Measurements from ENCODE around the gene IDH1. TPM values are rescaled to one million over a fixed set of nuclear protein-coding genes. Genes with fewer than 3 reads are reported as not detected.

IDH1 gene
- polyA plus RNA-seq, 2 of the 4 experiments (the other 2 are of a cell fraction) = 180 to 346 TPM

DNA sequence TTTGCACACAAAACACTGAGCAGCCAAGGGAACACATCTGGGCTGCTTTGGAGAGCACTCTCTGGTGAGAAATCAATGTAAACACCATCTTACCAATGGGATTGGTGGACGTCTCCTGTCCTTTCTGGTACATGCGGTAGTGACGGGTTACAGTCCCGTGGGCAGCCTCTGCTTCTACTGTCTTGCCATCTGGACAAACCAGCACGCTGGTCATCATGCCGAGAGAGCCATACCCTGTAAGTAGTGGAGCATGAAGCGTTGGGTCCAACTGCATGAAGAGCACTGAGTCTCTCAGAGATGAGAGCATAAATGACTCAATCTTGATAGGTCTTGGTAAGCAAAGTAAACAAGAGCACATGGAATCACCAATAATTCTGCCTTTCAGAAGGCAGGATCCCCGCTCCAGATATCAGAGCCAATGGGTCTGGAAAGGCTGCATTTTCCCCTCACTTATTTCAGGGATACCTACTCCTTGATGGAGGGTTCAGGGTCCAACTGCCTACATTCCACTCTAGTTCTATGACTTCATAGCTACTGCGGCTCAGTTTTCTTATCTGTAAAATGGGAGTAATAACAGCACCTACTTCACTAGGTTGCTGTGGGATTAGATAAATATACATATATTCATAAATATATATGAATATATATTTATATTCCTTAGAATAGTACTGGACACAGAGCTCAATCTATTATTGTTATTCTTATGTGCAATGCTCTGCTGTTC, 14.9 kb downstream of the IDH1 start:
- no peak overlapping the region for H3K4me2 ChIP-seq
- DNase-seq (ENCODE audit: low read depth in 1 of 2, low spot score in 1 of 2) (no peak), ATAC-seq (no peak), FAIRE-seq (no peak)
- no peak overlapping the region for H3K27ac ChIP-seq
- no peak for TF ChIP-seq TP53 (CRISPR knock-in tag; IDR thresholded peaks at IDR 0.05)
- no peak for TF ChIP-seq JUN (IDR thresholded peaks at IDR 0.05)
- no peak for TF ChIP-seq MAFK (IDR thresholded peaks at IDR 0.05; ENCODE audit: partially characterized antibody)
- no peak for TF ChIP-seq EHMT2 (IDR thresholded peaks at IDR 0.05; ENCODE audit: low read depth)
- TF ChIP-seq RNF2 (IDR thresholded peaks at IDR 0.05; ENCODE audit: borderline replicate concordance, low read depth) = no peak
- TF ChIP-seq RFX5 (IDR thresholded peaks at IDR 0.05) = no peak
- TF ChIP-seq CBX8 (IDR thresholded peaks at IDR 0.05) = no peak
- TF ChIP-seq KDM5A (IDR thresholded peaks at IDR 0.05) = no peak
- TF ChIP-seq EP300 (IDR thresholded peaks at IDR 0.05) = no peak
- TF ChIP-seq NR3C1 (IDR thresholded peaks at IDR 0.05) = no peak
- no peak for TF ChIP-seq SREBF2 (IDR thresholded peaks at IDR 0.05)
- no peaks in the 10 kb centered on the region for H3K9me3 ChIP-seq
- no peak overlapping the region for H3K4me3 ChIP-seq
- H3K4me1 ChIP-seq = no peaks in the 10 kb centered on the region
- POLR2A ChIA-PET = no interaction called here
- CTCF ChIA-PET = interaction anchor here (1.1 to 1.6 kb wide), 3 partner anchors 8 to 64 kb away, joined by 3 to 5 read pairs (median 3); partner anchors contain the start of gene IDH1
- WGBS (ENCODE audit: missing lambda C conversion rate) = 91% methylated on average over 6 of the region's 9 CpGs

- CTCF ChIA-PET = no interaction called here
- TF ChIP-seq KDM5A (IDR thresholded peaks at IDR 0.05) (no peak), ZNF302 (CRISPR knock-in tag; IDR thresholded peaks at IDR 0.05) (no peak), PHF8 (IDR thresholded peaks at IDR 0.05; ENCODE audit: borderline replicate concordance, low read depth) (no peak), HDAC2 (IDR thresholded peaks at IDR 0.05) (no peak), CHD4 (IDR thresholded peaks at IDR 0.05; ENCODE audit: borderline replicate concordance) (no peak), TFCP2L1 (CRISPR knock-in tag; IDR thresholded peaks at IDR 0.05) (no peak), SREBF2 (IDR thresholded peaks at IDR 0.05) (no peak)
- POLR2A ChIA-PET = interaction anchor here (1.5 kb wide), 1 partner anchor 19 kb away, joined by 4 read pairs; the partner anchor contains the start of gene IDH1
- no peak for ATAC-seq
- Histone ChIP-seq H3K4me3 (no peak overlapping the region), H3K9me3 (peaks cover 3% of the 10 kb centered on the region; the same call in 1 of the 3 replicates), H3K4me2 (no peak overlapping the region), H3K4me1 (no peaks in the 10 kb centered on the region), H3K27ac (no peak overlapping the region)
- DNase-seq (ENCODE audit: low read depth in 1 of 2, low spot score in 1 of 2) = no peak
- 81% methylated on average over 2 of the region's 2 CpGs for WGBS (ENCODE audit: missing lambda C conversion rate)
- no peak for FAIRE-seq
These were observed 19.0 kb downstream of the IDH1 start for GRCh38 chr2:208235860-208236259.

GRCh38 chr2:208234786-208235185, 20.1 kb downstream of the IDH1 start:
- no peak for DNase-seq (ENCODE audit: low read depth in 1 of 2, low spot score in 1 of 2)
- ChIA-PET CTCF (interaction anchor here (1.6 kb wide), 1 partner anchor 14 kb away, joined by 5 read pairs; no protein-coding TSS in a partner anchor), POLR2A (interaction anchor here (1.5 kb wide), 1 partner anchor 20 kb away, joined by 4 read pairs; the partner anchor contains the start of gene IDH1)
- H3K4me3 ChIP-seq = no peak overlapping the region
- H3K4me1 ChIP-seq = no peaks in the 10 kb centered on the region
- H3K27ac ChIP-seq = no peak overlapping the region
- no peak; a peak in 1 of 6 replicates for ATAC-seq
- peaks cover 3% of the 10 kb centered on the region; the same call in 1 of the 3 replicates for H3K9me3 ChIP-seq
- FAIRE-seq = no peak
- 92% methylated on average over 1 of the region's 1 CpG for WGBS (ENCODE audit: missing lambda C conversion rate)
- H3K4me2 ChIP-seq = no peak overlapping the region
- no peak for TF ChIP-seq KDM1A (IDR thresholded peaks at IDR 0.05; ENCODE audit: low read depth)
- TF ChIP-seq TFCP2L1 (CRISPR knock-in tag; IDR thresholded peaks at IDR 0.05) = no peak
- no peak for TF ChIP-seq KDM5A (IDR thresholded peaks at IDR 0.05)
- TF ChIP-seq SMC3 (IDR thresholded peaks at IDR 0.05) = no peak
- no peak for TF ChIP-seq HEYL (CRISPR knock-in tag; IDR thresholded peaks at IDR 0.05)
- TF ChIP-seq ZFP36 (IDR thresholded peaks at IDR 0.05; ENCODE audit: borderline replicate concordance, partially characterized antibody) = no peak
- no peak for TF ChIP-seq JUN (IDR thresholded peaks at IDR 0.05)
- TF ChIP-seq EHMT2 (IDR thresholded peaks at IDR 0.05; ENCODE audit: low read depth) = no peak
- TF ChIP-seq PHF8 (IDR thresholded peaks at IDR 0.05; ENCODE audit: borderline replicate concordance, low read depth) = no peak
- TF ChIP-seq REST (IDR thresholded peaks at IDR 0.05) = no peak
- no peak for TF ChIP-seq ESRRA (IDR thresholded peaks at IDR 0.05; ENCODE audit: borderline replicate concordance, low read length)
- TF ChIP-seq, protein P1, sequence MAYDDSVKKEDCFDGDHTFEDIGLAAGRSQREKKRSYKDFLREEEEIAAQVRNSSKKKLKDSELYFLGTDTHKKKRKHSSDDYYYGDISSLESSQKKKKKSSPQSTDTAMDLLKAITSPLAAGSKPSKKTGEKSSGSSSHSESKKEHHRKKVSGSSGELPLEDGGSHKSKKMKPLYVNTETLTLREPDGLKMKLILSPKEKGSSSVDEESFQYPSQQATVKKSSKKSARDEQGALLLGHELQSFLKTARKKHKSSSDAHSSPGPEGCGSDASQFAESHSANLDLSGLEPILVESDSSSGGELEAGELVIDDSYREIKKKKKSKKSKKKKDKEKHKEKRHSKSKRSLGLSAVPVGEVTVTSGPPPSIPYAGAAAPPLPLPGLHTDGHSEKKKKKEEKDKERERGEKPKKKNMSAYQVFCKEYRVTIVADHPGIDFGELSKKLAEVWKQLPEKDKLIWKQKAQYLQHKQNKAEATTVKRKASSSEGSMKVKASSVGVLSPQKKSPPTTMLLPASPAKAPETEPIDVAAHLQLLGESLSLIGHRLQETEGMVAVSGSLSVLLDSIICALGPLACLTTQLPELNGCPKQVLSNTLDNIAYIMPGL (CRISPR knock-in tag; IDR thresholded peaks at IDR 0.05; ENCODE audit: borderline replicate concordance) = no peak
- TF ChIP-seq TP53 (CRISPR knock-in tag; IDR thresholded peaks at IDR 0.05) = no peak
- TF ChIP-seq BHLHE40 (IDR thresholded peaks at IDR 0.05; ENCODE audit: low read depth, low read length) = no peak
- no peak for TF ChIP-seq HOXA7 (CRISPR knock-in tag; IDR thresholded peaks at IDR 0.05)
- TF ChIP-seq, protein P2, sequence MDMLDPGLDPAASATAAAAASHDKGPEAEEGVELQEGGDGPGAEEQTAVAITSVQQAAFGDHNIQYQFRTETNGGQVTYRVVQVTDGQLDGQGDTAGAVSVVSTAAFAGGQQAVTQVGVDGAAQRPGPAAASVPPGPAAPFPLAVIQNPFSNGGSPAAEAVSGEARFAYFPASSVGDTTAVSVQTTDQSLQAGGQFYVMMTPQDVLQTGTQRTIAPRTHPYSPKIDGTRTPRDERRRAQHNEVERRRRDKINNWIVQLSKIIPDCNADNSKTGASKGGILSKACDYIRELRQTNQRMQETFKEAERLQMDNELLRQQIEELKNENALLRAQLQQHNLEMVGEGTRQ (IDR thresholded peaks at IDR 0.05) = no peak
- TF ChIP-seq CBX8 (IDR thresholded peaks at IDR 0.05) = no peak
